Stimulated activated CD8-positive, alpha-beta memory T cell treated with anti-CD3 and anti-CD28 coated beads, Interleukin-15, amount 100 ng/mL, for 48 hours (primary cell): ENCODE data around the gene LOXHD1.

Source experiments
- DNase-seq, 2 donors: peaks; one replicate each; pipeline ENCODE4 v3.0.0-alpha.2; 2020; ENCODE audit warnings: low read depth in 2 of 2

LOXHD1 gene

DNA sequence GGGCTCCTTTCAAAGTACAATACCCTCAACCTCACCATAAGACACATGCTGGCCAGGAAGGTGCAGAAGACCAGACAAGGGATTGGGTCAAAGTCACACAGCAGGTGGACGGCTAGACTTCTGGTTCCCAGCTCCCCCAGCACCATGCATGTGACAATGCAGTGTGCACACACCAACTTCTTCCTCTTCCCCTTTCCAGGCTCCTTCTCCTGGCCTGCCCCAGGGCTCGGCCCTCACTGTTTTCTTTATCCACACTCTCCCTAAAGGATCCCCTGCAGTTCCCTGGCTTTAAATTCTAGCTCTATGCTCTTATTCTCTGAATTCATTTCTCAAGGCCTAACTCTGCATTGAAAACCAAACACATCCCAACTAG lies 82.3 kb downstream of the LOXHD1 start:
- no peak for DNase-seq

DNA sequence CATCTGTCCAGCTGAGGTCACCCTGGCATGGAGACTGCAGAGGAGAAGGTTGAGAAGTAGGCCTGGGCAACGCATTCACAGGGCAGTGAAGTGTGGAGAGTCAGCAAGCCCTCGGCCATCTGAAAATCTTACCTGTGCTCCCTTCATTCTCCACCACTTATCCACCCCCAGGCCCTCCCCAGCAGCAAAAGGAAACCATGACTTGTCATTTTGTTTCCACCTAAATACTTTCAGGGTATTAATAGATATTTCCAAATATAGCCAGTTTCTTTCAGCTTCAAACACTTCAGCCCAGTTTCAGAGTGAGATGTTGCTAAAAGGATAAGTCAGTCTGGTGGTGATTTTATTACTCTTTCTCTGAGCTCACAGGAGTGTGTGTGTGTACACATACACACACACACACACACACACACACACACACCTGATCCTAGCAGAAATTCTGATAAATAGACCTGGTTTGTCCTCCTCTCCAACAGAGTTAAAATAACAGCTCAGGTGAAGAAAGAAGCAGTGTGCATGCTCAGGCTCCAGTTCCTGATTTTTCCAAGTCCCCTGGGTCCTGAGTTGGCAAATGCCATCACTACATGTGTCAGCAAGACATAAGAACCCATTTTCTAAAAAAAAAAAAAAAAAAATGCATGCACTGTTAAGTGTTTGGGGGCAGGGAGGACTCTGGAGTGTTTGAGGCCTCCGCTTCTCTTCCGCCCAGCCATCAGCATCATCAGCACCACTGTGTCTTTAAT lies 82.8 kb downstream of the LOXHD1 start:
- DNase-seq, result no peak

DNA sequence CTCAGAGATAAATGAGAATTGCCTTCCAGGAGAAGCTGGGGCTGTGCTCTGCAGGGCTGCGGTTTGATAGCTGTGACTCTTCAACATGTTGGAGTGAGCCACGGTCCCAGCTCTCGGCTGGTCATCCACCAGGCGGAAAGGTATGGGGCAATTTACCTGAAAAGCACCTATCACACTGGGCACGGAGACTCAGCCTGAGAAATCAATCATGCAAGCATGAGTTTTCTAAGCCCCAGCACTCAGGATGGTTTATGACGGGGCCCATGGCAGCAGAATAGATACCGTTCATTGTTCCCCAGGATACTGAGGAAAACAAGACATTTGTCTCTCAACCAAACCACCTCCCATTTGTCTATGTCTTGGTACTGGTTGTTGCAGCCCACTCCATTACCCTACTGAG lies 83.9 kb downstream of the LOXHD1 start:
- DNase-seq, result no peak

DNA sequence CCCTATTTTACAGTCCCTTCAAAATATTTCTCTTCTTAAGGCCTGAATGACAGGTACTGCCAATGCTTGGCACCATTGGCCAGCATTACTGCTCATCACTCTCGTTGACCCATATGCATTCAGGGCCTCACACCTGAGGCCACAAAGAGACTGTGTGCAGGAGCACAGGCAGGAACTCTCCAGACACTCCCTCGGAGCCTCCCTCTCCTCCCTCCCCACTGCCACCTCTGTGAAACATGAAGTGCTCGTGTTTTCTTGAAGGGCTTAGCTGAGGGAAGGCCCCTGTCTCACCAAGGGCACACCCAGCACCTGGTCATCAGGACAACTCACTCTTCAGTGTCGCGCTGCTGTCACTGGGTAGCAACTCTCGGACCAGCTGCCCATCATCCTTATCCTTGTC lies 85.3 kb downstream of the LOXHD1 start:
- no peak for DNase-seq

DNA sequence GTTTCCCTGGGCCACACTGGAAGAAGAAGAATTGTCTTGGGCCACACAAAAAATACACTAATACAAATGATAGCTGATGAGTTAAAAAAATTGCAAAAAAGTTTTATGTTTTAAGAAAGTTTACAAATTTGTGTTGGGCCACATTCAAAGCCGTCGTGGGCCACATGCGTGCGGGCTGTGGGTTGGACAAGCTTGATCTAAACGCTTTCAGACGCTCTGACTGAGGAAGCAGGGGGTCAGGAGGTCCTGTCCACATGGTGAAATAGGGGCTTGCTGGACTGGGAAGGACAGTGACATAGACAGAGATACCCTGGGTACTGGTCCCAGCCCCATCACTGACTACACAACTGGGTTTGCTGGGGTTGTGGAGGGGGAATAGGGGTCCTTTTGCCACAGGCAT lies 86.4 kb downstream of the LOXHD1 start:
- DNase-seq, result no peak

DNA sequence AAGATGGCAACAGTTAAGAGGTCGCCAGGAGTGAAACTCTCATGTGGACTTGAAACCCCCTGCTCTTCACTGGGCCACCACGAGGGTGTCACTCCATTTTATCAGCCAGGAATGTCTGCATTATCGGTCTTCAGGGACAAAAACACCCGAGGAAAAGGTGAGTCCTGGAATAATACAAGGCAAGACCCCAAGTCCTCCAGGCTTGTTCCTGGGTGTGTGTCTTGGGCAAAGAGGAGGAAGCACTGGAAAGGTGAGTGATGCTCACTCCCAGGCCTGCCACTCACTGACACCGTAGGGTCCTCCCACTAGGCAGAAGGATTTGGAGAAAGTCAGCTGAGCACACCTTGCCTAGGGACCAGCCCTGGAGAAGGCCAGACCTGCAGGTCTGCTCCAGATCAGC lies 86.9 kb downstream of the LOXHD1 start:
- no peak for DNase-seq

DNA sequence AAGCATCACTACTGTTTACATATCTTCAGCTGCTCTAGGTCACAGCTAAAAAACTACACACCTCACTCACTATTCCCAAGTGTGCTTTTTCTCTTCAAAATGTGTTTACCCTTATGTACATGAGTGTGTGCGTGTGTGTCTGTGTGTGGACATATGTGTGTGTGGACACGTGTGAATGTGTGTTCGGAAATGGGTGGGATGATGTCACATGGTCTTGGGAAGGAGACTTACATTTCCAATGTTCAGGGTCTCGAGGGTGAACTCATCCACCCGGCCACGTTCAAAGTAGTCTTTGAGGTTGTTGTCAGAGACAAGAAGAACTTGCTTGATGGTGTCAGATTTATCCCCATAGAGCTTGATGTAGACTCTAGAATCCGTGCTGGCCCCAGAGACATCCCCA lies 87.8 kb downstream of the LOXHD1 start:
- DNase-seq, result no peak

DNA sequence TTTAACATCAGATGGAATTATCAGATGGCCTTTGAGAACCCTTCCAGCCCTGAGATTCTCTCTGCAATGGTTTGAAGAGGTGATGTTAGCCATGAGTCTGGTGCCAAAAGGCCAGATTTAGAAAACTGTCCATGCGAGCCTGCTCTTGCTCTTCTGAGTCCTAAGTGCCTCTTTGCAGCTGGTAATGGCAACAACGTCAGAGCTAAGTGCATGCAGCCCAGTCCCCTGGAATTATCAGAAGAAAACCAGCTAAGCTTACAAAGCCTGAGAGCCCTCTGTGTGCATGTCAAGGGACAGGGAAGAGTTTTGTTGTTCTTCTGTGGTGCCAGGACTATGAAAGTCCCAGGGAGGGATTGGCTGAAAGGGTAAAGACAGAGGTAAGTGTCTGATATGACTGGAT lies 89.8 kb downstream of the LOXHD1 start:
- no peak for DNase-seq

DNA sequence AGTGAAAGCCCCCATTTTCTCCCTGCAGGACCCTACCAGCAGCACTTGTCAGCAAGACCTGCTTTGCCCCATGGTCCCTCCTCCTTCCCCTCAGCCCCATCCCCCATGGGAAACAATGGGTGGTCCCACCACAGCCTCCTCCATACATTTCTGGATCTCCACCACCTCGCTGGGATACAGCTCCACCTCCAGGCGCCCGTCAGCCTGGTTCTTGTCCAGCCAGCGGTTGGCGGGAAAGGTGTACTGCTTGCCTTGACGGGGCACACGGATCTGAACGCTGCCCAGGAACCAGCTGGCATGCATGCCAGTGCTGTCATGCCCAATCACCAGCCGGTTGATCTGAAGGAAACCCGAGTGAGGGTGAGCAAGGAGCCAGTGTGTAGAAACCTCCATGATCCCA lies 90.9 kb downstream of the LOXHD1 start:
- no peak for DNase-seq

DNA sequence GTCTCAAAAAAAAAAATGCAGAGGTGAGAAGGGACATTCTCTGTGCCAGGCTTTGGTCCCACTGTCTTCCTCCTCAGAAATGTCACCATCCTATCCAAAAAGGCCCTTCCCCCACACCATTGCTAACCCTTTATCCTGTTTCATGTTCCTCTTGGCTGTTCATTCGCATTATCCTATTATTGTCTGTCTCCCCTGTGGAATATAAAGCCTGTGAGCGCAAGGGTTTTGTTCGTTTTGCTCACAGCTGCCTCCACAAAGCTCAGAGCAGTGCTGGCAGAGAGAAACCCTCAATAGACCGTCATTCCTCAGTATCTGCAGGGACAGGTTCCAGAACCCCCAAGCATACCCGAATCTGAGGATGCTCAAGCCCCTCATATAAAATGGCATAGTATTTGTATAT lies 91.8 kb downstream of the LOXHD1 start:
- no peak for DNase-seq

DNA sequence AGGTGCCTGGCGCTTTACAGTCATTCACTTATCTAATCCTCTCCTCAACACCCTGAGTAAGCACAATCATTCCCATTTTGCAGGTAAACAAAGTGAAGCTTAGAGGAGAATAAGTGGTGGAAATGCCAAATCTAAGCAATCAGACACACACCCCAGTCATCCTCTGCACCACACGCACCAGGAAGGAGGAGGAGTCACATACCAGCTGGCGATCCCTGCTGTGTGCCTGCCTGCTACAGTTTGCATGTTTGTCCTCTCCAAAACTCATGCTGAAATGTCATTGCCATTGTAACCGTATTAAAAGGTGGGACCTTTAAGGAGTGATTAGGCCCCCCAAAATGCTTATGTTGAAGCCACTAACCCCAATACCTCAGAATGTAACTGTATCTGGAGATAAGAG lies 93.7 kb downstream of the LOXHD1 start:
- no peak for DNase-seq

DNA sequence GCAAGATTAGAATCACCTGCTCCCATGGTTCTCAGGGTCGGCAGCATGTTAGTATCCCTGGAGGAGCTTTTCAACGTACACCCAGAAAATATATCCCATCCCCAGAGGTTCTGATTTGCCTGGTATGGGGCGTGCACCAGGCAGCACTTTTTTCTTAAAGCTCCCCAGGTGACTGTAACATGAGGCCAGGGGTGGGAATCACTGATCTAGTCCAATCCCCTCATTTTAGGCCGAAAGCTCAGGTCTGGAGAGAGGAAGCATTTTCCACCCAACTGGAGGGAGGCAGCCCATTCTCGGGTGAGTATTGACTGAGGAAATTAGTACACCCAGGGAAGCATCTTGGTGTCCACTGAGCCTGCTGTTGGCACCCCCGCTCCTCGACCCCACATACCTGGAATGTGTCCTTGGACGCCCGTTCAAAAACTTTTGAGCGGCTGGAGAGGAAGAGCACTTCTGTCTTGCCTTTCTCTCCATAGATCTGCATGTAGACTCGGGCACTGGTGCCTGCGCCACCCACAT lies 94.3 kb downstream of the LOXHD1 start:
- no peak for DNase-seq

DNA sequence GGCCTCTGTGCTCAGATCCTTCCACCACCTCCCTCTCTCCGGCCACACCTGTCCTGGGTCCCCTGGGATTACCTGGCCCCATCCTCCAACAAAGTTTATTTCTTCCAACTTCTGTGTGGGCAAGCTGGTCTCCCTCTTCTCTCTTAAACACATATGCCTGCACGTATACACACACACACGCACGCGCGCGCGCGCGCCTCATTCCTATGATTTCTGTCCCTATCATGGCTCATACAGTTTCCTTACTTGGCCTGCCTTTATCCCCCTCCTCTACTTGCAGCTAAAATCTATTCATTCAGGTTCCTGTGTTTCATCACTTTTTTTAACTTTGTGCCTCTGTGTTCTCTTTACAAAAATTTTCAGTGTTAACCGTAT lies 96.4 kb downstream of the LOXHD1 start:
- no peak for DNase-seq

DNA sequence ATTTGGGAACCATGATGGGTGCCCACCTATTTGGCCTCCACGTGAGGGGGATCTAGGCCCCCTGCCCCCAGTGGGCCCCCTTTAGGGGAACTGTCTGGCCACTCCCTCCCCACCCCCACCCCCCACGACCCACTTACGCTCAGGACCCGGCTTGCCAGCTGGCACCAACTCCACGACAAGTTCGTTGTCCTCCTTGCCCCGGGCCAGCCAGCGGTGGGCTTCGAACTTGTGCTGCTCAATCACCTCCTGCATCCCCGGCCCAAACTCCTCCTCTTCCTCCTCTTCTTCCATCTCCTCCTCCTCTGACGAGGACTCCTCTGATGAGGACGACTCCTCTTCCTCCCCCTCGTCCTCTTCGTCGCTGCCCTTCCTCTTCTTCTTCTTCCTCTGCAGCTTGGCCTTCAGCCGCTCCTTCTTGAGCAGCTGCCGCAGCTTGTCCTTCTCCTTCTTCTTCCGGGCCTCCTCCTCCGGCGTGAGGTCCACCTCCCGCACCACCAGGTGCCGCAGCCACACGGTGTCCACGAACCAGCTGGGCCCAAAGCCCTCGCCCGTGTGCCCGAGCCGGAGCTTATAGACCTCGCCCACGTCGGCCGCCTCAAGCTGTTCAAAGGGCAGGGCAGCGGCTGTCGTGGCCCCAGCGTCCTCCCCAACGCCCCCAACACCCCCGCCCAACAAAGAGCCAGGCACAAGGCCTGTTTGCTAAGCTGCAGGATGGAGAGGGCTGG lies 96.9 kb downstream of the LOXHD1 start:
- no peak for DNase-seq

DNA sequence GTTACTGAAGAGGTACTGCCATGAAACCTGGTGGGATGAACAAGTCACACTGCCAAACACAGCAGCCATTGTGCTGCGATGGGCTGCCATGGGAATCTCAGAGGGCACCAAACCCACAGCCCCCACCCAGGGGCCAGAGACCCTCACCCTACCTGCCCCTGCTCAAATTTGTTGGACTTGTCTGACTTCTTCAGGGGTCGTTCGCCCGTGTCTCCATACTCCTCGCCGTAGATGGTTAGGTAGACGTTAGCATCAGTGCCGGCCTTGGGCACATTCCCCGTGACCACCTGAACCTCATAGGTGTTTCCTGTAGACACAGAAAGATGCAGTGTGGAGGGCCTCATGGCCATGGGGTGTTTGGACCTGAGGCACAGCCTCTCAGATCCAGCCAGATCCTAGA lies 97.7 kb downstream of the LOXHD1 start:
- no peak for DNase-seq

DNA sequence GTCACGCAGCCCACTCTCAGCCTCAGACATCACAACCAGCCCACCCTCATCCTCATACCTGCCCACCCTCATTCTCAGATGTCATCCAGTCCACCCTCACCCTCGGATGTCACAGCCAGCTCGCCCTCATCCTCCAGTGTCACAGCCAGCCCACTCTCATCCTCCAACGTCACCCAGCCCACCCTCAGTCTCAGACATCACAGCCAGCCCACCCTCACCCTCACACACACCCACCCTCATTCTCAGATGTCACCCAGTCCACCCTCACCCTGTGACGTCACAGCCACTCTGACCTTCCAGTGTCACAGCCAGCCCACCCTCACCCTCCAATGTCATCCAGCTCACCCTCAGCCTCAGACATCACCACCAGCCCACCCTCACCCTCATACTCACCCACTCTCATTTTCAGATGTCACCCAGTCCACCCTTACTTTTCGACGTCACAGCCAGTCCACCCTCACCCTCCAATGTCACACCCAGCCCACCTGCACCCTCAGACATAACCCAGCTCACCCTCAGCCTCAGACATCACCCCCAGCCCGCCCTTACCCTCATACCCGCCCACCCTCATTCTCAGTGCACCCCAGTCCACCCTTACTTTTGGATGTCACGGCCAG lies 100.3 kb downstream of the LOXHD1 start:
- DNase-seq, result no peak

DNA sequence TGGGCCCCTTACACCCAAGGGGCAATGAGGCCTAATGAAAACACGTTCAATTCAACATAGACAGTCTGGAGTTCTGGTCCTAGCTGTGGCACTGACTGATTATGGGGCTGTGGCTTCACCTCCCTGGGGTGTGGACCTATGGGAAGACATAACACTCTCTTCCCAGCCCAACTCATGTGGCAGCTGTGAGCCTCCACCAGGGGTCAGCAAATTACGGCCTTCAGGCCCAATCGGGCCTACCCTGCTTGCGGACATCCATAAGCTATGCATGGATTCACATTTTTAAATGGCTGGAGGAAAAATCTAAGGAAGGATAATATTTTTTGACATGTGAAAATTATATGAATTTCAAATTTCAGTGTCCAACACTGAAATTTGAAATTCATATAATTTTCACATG lies 101.3 kb downstream of the LOXHD1 start:
- no peak for DNase-seq

DNA sequence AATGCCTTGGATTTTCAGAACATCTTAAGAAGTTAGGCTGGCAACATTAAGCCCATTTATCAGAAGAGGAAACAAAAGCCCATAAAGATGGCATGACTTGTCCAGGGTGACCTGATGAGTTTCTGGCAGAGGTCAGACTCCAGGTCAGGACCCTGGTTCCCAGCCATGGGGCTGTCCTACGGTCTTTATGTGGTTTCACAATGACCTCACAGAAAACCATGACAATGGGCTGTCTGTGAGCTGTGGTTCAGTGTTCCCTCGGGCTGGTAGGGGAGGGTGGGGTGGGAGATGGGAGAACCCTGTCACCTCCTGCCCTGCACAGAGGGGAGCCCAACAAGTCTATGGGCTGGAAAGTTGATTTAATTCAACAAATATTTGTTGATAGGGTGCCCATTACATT lies 101.8 kb downstream of the LOXHD1 start:
- no peak for DNase-seq

DNA sequence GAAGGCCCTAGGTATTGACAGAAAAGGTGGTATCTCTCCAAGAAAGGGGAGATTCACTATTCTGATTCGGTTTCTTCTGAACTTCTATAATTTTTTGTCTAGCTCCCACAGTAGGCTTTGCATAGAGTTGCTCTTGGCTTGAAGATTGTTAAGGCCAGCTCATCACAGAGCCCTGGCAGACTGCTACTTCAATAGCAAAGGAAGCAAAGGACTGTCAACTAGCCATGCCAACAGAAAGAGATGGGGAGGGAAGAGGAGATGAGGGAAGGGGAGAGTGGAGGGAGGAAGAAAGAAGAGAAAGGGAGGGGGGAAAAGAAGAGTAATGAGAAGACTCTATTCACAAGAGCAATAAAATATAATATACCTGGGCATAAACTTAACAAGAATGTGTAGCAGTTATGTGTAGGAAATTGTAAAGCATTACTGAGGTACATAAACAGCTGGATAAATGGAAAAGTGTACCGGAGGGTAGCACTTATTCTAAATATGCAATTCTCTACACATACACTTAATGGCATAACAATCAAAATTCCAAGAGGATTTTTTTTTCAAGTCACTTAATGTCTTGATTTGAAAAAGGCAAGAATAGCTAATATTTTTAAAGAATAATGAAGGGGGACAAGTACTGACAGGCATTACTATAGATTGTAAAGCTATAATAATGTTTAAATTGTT lies 102.5 kb downstream of the LOXHD1 start:
- DNase-seq, result no peak

DNA sequence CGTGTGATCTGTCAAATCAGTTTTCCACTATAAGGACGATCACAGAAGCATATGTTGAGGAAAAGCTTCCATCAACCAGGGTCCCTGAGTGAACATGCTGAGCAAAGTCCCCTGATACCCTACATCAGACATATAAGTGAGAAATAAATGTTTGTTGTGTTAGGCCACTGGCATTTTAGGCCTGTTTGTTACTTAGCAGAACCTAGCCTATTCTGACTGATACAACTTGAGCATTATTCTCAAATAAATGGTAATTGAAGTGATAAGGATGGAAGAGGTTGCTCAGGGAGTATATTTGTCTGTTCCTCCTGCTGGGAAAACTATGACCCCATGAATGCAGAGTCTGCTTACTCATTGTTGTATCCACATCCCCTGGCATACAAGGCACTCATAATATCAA lies 106.4 kb downstream of the LOXHD1 start:
- no peak for DNase-seq

DNA sequence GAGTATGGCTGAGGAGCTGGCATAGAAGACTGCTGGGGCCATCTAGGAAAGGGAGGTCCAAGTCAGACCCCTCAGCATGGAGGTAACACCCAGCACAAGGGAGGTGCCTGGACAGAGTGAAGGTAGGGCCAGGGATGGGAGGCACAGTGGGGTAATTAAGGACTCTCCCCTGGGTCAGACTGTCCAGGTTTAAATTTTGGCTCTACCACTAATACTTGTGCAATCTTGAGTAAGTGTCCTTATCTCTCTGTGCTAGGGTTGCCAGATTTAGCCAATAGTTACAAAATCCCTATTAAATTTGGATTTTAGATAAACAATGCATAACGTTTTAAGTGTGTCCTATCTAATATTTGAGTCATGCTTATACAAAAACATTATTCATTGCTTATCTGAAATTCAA lies 109.5 kb downstream of the LOXHD1 start:
- no peak for DNase-seq

DNA sequence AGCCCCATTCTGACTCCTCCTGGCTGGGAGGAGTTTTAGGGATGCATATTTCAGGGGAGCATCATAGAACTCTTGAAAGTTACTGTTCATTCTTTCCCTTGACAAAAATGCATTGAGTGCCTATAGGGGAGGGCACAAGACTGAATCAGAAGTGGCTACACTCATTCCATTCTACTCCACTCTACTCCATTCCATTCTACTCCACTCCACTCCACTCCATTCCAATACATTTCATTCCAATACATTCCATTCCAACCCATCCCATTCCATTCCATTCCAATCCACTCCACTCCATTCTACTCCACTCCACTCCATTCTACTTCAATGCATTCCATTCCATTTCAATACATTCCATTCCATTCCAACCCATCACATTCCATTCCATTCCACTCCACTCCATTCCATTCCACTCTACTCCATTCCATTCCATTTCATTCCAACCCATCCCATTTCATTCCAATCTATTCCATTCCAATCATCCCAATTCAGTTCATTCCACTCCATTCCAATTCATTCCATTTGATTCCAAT lies 110.8 kb downstream of the LOXHD1 start:
- DNase-seq, result no peak
